ENCODE data around the gene TFPI. TPM values are rescaled to one million over a fixed set of nuclear protein-coding genes. Genes with fewer than 3 reads are reported as not detected.
"Not testable (repeated sequence)": the region's sequence is repeated elsewhere in the genome, so short reads cannot be mapped to it uniquely, and the experiment has no call there.

TFPI gene
- total RNA-seq, result 108 and 155 TPM in 2 replicates

DNA sequence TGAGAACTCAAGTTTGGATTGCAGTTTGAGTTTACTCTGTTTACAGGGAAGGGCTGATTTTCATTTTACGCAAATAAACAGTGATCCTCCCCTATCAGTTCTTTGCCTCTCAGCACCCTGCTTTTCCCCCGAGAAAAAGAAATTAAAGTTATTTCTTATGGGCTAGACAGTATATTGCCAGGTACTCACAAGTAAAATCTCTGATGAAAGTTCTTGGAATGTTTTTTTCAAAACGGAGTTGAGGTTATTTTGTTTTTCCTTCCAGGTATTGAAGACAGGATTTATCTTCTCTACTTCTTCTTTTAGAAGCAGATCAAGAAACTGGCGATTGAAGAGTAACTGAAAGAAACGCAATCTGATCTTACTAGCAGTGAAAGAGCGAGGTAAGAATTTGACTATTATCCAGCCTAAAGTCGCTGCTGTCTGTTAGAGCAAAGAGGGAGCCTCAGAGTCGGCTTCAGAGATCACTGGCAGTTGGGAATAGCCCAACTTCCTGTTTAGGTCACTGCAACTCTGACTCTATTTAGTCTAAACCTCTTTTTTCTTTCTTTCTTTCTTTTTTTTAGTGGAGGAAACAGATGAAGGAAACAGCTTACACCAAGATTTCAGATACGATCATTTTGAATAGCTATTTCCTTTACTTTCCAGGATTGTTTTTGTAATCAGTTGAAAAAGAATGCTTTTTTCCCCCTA is at the start of gene TFPI:
TSS of gene TFPI (minus strand) at position 425 of the 693 bp plus-strand sequence. CDS start 50,667 bp downstream, outside the sequence.
- peak; percentile 73 for DNase-seq (ENCODE audit: low read depth)

DNA sequence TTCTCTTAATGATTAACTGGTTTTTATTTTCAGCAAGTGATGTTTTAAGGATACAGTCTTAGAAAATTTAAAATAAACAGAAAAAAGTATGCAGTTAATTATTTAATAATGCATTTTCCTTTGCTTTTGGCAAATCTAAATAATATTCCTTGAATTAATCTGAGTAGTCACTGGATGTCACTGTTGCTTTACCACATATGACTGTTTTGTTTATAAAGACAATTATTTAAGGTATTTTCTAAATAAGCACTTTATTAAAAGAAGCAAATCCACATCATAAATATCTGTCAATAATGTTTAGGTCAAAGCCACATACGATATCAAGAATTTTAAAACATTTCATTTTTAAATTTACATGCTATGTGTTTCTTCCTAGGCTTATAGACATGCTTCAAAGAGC is 40.6 kb upstream of the TFPI start:
- DNase-seq (ENCODE audit: low read depth), result no peak

DNA sequence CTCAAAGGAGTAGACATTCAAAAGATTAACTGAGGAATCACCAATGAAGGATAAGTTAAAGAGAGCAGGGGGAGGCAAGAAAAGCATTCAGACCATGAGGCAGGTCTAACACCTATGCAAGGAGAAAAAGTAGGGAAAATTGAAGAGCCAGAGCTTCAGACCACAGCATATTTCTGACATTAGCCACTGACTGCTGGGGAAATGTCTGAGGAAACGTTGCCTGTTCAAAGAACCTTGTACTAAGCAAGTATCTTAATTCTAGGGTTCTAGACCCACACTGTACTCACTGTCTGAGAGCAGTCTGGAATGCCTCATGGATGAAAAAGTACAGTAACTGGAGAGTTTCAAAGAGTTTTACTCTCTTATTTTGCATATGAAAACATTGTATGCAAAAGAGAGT is 39.5 kb upstream of the TFPI start:
- peak; percentile 42 for DNase-seq (ENCODE audit: low read depth)

DNA sequence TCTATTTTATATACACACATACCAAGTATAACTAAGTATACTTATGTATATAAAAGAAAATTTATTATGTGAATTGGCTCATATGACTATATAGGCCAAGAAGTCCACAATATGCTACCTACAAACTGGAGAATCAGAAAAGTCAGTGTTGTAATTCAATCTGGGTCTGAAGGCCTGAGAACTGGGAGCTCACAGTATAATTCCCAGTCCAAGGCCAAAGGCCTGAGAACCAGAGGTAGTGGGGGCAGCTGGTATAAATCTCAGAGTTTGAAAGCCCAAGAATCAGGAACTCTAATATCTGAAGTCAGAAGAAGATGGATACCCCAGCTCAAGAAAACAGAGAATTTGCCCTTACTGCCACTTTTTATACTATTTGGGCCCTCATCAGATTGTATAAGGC is 38.9 kb upstream of the TFPI start:
- DNase-seq (ENCODE audit: low read depth), result no peak

DNA sequence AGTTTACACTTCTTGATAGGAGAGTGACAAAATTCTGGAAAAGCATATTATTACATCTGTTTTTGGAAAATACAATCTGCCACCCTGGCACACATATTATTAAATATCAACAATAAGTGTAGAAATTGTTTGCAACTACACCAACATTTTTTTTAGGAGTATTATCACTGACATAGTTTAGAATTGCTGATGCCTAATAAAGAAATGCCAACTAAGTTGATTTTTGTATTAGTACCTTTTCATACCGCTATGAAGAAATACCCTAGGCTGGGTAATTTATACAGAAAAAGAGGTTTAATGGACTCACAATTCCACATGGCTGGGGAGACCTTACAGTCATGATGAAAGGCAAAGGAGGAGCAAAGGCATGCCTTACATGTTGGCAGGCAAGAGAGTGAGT is 35.9 kb upstream of the TFPI start:
- no peak for DNase-seq (ENCODE audit: low read depth)

DNA sequence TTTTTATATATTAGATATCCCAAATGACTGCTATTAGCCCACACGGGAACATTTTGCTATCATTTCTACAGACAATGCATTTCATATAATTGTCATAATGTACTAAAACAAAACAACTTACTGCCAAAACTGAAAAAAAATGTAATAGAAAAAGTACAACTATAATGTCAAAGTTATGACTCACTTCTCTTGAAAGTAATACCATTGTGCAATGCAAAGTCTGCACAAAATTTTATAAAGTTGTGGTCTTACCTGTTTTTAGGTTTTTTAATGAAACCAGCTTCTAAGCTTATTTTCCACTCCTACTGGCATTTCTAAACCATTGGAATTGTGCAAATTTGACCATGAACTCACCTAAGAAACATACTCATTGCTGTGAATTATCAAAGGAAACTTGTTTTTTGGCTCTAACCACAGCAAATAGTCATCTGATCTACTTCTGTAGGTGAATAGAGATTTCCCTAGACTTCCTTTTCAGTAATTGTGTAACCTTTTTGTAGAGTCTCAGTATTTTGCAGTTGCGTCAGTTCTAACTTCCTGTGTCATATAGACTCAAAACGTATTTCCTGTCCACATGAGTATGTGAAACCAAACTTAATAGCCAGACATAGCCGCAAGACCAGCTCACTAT is 31.9 kb upstream of the TFPI start:
- DNase-seq (ENCODE audit: low read depth), result peak; percentile 44

DNA sequence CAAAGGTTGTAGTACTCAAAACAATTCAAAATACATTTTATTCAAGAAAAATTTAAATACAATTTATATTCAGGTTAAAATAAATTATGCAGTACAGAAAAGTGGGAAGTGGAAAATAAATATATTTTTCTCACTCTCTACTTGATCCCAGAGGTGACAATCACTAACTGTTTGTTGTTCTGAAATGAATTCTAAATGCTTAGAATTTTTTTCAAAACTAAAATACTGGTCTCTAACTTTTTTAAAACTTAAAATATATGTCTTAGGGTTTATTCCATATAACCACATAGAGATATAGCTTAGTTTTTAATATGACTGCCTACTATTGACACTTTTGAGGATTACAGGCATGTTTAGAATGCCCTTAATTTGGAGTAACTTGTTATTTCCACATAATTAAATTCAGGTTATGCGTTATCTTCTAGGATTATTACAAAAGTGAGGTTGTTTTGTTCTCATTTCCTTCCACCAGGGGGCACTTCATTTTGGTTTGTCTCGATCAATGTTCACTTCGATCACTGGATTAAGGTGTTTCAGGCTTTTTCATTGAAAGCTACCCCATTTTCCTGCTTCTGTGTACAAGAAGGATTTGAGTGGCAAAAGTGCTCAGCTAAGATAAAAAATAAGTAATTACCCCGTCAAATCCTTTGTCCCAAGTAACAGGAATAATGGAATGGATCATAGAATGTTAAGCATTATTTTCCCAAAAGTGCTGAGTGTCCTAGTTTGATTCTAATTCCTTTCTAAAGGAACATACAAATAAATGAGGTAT is 27.1 kb upstream of the TFPI start:
- peak; percentile 45 for DNase-seq (ENCODE audit: low read depth)

DNA sequence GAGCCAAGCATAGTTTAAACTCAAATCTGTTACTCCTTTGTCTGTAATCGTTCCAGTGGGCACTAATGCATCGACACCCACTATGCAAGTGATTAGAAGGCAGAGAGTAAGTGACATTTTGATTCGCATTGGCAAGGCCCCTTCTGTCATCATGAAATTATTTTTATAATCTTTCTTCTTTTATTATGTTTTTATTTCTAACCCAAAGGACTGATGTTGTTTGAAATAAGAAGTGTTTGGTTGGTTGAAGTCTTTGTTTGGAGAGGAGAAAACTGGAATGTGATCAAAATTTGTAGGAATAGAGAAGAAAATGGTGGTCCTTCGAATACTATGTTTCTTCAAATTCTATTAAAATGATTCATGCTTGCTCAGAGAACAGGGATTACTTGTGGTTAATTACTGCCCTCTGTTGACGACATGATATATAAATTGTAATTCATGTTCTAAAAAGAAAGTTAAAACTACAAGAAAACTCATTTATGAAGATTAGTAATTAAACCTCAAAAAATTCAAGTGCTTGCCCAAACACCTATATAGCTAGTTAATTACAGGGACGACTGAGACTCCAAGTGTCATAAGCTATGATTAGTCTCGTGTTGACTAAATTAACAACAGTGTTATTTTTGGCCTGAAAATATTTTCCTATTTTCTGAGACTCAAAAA is 26.4 kb upstream of the TFPI start:
- DNase-seq (ENCODE audit: low read depth), result peak; percentile 89

DNA sequence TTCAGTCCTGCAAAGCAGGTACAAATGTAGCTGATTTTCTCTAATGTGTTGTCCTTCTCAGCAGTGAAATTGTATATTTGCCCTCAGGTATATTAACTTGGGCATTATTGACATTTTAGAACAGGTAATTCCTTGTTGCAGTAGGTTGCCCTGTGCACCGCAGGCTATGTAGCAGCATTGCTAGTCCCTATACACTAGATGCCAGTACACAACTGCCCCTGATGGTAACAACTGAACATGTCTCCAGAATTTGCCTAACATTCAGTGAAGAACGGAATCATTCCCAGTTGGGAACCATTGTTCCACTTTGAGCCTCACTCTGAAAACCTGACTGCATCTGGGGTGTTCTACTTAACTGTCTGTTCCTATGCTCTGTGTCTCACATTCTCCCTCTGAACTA is 23.1 kb upstream of the TFPI start:
- no peak for DNase-seq (ENCODE audit: low read depth)

DNA sequence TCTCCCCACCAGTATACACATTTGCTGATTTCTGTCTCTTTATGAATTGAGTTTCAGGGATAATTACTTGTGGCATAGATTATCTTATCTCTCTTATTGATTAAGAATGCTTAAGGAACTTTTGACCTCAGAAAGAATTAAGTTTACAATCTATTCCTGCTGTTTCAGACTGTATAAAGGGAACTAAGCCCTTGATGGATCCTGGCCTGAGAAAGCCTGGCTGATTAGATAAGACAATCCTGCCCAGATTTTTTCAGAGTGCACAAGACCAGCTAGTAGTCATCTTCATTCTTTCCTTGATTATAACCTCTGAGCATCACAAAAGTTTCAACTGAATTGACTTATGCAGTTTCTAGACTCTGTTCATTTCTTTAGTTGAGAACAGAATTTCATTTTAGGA is 22.7 kb upstream of the TFPI start:
- DNase-seq (ENCODE audit: low read depth), result no peak

DNA sequence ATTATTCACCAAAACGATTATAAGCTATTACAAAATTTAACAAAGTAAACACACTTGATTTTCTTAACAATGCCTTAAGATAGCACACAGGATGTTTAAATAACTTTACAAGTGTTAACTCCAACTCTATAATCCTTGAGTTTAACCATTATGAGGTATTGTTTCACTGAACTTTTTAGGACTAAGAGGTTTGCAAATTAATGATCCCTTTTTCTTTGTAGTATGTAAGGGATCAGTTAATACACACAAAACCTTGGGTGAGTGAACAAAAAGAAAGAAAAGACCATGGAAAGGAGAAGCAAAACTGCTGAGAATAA is 21.5 kb upstream of the TFPI start:
- DNase-seq (ENCODE audit: low read depth), result no peak

DNA sequence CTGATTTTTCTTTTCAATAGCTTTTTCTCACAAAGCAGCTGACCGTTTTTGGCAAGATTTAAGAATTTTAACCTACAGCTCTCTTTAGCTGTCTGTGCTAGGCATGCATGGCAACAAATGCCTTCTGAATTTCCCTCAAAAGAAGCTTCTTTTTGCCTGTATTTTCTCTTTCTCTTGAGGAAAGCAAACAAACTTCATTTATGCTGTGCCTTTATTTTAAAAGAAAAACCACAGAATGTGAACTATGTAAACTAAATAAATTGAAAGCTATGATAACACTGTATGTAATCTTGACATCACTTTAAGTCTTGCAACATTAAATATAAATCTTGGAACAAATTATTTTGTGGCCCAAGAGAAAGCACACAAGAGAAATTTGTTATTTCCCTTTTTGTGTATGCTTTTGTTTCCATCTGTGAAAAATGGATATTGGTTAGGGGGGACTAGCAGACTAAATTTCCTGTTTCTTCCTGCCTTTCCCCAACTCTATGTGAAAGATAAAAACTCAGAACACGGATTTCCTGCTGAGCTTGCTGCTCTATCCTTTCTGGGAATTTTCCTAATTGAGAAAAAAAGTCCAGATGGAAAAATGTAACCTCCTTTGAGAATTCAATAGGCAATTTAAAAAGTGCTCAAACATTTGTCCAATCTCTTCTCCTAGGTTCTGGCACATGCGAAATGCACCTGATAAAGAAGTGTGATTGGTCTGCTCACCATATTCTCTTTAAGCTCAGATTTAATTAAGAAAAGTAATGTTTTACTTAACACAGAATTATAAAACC is 20.9 kb upstream of the TFPI start:
- no peak for DNase-seq (ENCODE audit: low read depth)

DNA sequence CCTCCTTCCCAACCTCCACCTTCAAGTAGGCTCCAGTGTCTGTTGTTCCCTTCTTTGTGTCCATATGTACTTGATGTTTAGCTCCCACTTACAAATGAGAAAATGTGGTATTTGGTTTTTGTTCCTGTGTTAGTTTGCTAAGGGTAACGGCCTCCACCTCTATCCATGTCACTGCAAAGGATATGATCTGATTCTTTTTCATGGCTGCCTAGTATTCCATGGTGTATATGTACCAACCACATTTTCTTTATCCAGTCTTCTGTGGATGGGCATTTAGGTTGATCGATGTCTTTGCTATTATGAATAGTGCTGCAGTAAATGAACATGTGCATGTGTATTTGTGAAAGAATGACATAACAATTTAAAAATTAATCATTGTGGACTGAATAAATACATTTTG is 19.5 kb upstream of the TFPI start:
- no peak for DNase-seq (ENCODE audit: low read depth)

DNA sequence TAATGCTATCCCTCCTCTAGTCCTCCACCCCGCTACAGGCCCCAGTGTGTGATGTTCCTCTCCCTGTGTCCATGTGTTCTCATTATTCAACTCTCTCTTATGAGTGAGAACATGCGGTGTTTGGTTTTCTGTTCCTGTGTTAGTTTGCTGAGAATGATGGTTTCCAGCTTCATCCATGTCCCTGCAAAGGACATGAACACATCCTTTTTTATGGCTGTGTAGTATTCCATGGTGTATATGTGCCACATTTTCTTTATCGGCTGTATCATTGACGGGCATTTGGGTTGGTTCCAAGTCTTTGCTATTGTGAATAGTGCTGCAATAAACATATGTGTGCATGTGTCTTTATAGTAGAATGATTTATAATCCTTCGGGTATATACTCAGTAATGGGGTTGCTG is 17.8 kb upstream of the TFPI start:
- not testable (repeated sequence) for DNase-seq (ENCODE audit: low read depth)

DNA sequence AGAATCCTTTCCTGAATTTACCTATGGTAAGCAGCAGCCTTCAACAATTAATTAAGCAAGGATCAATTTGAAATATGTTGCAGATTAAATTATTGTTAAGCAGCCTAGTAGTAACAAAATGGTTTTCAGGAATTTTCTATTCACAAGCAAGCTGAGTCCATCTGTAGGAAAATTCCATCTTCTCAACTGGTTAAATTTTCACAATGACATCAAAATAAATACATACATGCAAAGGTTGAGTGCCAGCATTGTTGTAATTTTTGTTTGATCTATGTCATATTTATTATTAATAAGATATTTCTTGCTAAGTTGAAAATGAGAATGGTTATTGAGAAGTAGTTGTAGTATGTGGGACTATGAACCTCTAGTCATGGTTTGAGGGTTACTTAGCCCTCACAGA is 15.3 kb upstream of the TFPI start:
- no peak for DNase-seq (ENCODE audit: low read depth)

DNA sequence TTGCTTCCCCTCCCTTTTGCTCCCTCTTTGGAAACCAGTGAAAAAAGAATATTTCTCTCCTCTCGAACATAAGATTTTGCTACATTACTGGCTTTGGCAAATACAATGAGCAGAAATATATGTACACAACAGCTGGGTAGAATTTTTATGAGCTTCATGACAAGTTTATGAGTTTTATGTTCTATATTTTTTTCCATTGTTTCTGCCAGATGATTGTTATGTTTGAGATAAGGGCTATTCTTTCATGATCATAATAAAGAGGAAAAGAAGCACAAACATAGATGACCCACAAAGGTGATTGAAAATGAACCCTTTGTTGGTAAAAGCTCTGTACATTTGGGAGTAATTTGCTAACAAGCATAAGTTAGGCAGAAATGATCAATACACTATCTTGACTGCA is 14.8 kb upstream of the TFPI start:
- no peak for DNase-seq (ENCODE audit: low read depth)

DNA sequence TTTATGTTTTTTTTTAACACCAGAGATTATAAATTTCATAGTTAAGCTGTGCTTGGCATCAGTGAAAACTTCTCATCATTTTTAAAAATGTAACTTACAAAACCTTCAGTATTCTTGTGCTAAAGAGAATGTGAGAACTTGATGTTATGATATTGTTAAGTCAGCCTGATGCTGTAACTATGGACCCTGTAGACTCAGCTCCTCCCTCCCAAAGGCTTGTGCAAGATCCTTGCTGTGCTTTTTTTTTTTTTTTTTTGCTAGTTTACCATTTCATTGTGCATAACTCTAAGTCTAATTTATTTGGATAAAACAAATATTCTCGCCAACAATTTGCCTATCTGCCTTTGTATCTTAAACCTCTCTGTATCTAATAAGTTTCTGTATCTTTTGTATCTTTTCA is 12.9 kb upstream of the TFPI start:
- DNase-seq (ENCODE audit: low read depth), result no peak

DNA sequence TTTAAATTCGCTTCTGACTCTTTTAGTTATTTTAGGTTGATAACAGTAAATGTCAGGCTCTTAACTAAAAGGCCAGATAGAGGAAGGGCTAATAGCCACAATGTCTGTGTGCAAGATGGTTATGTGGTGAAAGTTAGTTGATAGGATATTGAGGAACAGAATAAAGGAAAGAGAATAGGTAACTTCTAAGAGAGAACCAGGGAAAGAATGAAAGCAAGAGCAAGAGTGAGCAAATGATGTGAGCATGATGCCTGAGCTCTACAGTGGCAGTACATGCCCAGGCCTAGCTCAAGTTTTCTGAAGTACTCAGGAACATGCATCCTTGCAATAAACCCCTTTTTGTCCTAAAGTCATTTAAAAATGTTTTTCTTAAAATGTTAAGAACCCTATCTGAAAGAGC is 12.5 kb upstream of the TFPI start:
- DNase-seq (ENCODE audit: low read depth), result no peak

DNA sequence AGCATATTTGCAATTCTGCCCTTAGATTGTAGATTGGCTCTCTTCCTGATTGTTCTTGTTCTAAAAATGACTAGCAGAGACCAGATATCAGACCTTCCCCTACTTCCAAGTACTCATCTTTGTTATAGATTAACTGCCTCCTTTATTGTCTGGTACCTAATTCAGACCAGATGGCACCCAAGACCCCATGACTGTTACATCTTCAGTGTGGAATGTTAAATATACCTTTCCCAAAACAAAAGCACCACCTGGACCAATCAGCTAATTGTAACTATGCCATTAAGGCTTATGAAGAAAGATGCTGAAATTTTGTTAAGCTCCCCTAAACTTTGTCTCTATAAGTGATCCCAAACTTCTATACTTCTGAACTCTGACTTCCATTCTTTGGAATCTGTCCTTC is 12.0 kb upstream of the TFPI start:
- DNase-seq (ENCODE audit: low read depth), result no peak

DNA sequence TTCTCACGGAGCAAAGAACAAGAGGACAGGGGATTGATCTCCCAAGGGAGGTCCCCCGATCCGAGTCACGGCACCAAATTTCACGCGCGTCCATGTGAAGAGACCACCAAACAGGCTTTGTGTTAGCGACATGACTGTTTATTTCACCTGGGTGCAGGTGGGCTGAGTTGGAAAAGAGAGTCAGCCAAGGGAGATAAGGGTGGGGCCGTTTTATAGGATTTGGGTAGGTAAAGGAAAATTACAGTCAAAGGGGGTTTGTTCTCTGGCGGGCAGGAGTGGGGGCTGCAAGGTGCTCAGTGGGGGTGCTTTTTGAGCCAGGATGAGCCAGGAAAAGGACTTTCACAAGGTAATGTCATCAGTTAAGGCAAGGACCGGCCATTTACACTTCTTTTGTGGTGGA is 11.4 kb upstream of the TFPI start:
- DNase-seq (ENCODE audit: low read depth), result not testable (repeated sequence)

DNA sequence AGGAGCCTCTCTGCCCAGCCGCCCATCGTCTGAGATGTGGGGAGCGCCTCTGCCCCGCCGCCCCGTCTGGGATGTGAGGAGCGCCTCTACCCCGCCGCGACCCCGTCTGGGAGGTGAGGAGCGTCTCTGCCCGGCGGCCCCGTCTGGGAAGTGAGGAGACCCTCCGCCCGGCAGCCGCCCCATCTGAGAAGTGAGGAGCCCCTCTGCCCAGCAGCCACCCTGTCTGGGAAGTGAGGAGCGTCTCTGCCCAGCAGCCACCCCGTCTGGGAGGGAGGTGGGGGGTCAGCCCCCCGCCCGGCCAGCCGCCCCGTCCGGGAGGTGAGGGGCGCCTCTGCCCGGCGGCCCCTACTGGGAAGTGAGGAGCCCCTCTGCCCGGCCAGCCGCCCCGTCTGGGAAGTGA is 2.3 kb upstream of the TFPI start:
- not testable (repeated sequence) for DNase-seq (ENCODE audit: low read depth)

DNA sequence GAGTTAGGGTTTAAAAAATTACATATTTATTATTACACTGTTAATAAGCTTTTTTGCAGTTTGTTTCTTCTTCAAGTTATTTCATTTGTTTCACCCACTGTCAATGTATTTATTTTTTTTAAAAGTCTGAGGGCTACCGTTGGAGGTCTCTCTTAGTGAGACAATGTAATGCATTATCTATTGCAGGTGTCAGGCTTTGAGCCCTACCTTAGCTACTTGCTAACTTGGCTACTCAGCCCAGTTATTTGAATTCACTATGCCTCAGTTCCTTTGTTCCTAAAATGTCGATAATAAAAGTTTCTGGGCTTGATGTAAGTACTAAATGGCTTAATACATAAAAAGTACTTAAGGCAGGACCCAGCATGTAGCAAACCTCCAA is 458 bp upstream of the TFPI start:
- DNase-seq (ENCODE audit: low read depth), result no peak
